ENCODE data around the gene SHH. TPM values are rescaled to one million over a fixed set of nuclear protein-coding genes. Genes with fewer than 3 reads are reported as not detected.
A peak's percentile ranks its signal among the peaks of the same experiment; 100 is the strongest.

Gene SHH
- total RNA-seq, 1 experiment from 2014 or later, result not detected

GRCh38 chr7:155792999-155793560 lies 19.2 kb downstream of the SHH start:
- DNase-seq (ENCODE audit: low read depth), result no peak

GRCh38 chr7:155792315-155792960 lies 19.8 kb downstream of the SHH start:
- no peak for DNase-seq (ENCODE audit: low read depth)

- no peak for DNase-seq (ENCODE audit: low read depth)
These were observed 20.4 kb downstream of the SHH start for GRCh38 chr7:155791836-155792235.

GRCh38 chr7:155791214-155791737 lies 21.0 kb downstream of the SHH start:
- no peak for DNase-seq (ENCODE audit: low read depth)

GRCh38 chr7:155790666-155791065 lies 21.6 kb downstream of the SHH start:
- DNase-seq (ENCODE audit: low read depth), result no peak

- no peak for DNase-seq (ENCODE audit: low read depth)
These were observed 23.1 kb downstream of the SHH start for GRCh38 chr7:155789001-155789725.

GRCh38 chr7:155788616-155789000 lies 23.7 kb downstream of the SHH start:
- DNase-seq (ENCODE audit: low read depth), result no peak

- DNase-seq (ENCODE audit: low read depth), result no peak
These were observed 25.0 kb downstream of the SHH start for GRCh38 chr7:155787171-155787851.

- DNase-seq (ENCODE audit: low read depth), result no peak
These were observed 25.8 kb downstream of the SHH start for GRCh38 chr7:155786491-155786890.

- peak; percentile 32 for DNase-seq (ENCODE audit: low read depth)
These were observed 26.7 kb downstream of the SHH start for GRCh38 chr7:155785536-155785935.

GRCh38 chr7:155782466-155782865 lies 29.8 kb downstream of the SHH start:
- DNase-seq (ENCODE audit: low read depth), result no peak

GRCh38 chr7:155781433-155781832 lies 30.8 kb downstream of the SHH start:
- no peak for DNase-seq (ENCODE audit: low read depth)

- no peak for DNase-seq (ENCODE audit: low read depth)
These were observed 31.4 kb downstream of the SHH start for GRCh38 chr7:155780884-155781283.

GRCh38 chr7:155778349-155778748 lies 33.9 kb downstream of the SHH start:
- DNase-seq (ENCODE audit: low read depth), result no peak

- DNase-seq (ENCODE audit: low read depth), result no peak
These were observed 35.7 kb downstream of the SHH start for GRCh38 chr7:155776606-155777005.

- DNase-seq (ENCODE audit: low read depth), result no peak
These were observed 36.6 kb downstream of the SHH start for GRCh38 chr7:155775691-155776090.

GRCh38 chr7:155774947-155775346 lies 37.3 kb downstream of the SHH start:
- no peak for DNase-seq (ENCODE audit: low read depth)

- no peak for DNase-seq (ENCODE audit: low read depth)
These were observed 38.7 kb downstream of the SHH start for GRCh38 chr7:155773531-155773930.

- DNase-seq (ENCODE audit: low read depth), result no peak
These were observed 42.0 kb downstream of the SHH start for GRCh38 chr7:155770241-155770640.

GRCh38 chr7:155769701-155770100 lies 42.6 kb downstream of the SHH start:
- peak; percentile 96 for DNase-seq (ENCODE audit: low read depth)

GRCh38 chr7:155766966-155767916 lies 45.0 kb downstream of the SHH start:
- no peak for DNase-seq (ENCODE audit: low read depth)

All from LHCN-M2 (cell line).